ENCODE results near the gene VILL.

- no peak for TF ChIP-seq CTCF (IDR thresholded peaks at IDR 0.05)
- no peak for TF ChIP-seq POLR2A (IDR thresholded peaks at IDR 0.05)
Observed at GRCh38 chr3:38000965-38001455, 10.4 kb downstream of the VILL start.
